H1 (cell line): Measurements from ENCODE around the gene TFF1. TPM values are rescaled to one million over a fixed set of nuclear protein-coding genes. Genes with fewer than 3 reads are reported as not detected.

ENCODE experiments used
- CHD1 ChIP-seq: IDR thresholded peaks from 2 replicates; pipeline ENCODE4 v1.6.1; 2012; ENCODE audit warnings: low read depth, low read length, improper control_type of control experiment
- SP4 ChIP-seq: IDR thresholded peaks from 2 replicates; pipeline ENCODE4 v1.6.1; 2012; ENCODE audit warnings: low read length, inconsistent platforms
- polyA plus RNA-seq, 7 experiments: library from polyadenylated mRNA; depleted of rRNA in 3 of 7; stranded (reverse) in 5 of 7; unstranded in 2 of 7; fragments of >200 nt in 5 of 7; fragments of 200-250 nt in 2 of 7; gene quantifications; 1 replicate in 5 of 7; 2 replicates in 1 of 7; 4 replicates in 1 of 7; pipeline versions ENCODE4 v1.2.1 to v1.2.3, GENCODE V29; 2011 to 2013; ENCODE audit warnings: missing spikeins in 2 of 7, mixed read lengths in 2 of 7
- total RNA-seq: library from RNA; stranded (reverse); fragmentation: NEBNext Ultra II Directional; extraction: Animal tissue kit (Norgen Biotek cat#: 25700); gene quantifications from 2 replicates; pipeline ENCODE4 v1.2.1, GENCODE V29; 2021

The TFF1 gene
- total and polyA plus RNA-seq, 2 of the 8 experiments (the other 6 are each of a cell fraction or from before 2014, with no cell fraction given): not detected

DNA sequence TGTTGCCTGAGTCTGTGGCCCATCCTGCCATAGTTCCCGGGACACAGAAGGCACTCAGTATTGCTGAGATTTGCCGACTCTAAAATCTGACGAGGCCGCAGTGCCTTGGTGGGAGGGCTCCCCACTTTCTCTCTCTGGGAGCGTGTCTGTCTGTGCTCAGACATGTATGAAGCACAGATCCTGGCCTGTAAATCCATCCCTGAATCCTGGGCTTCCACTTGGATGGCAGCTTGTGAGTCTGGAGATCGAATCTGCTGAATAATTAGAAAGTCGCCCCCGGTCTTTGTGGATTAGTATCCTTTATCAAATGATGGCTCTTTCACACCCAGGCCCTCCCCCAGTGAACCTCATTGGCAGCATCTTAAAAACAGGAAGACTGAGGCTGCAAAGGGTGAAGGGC lies 47.7 kb upstream of the TFF1 start (continued):
- no peak for TF ChIP-seq CHD1
- TF ChIP-seq SP4: no peak
